ENCODE results near the gene TMEM231.
"Not testable (repeated sequence)": the region's sequence is repeated elsewhere in the genome, so short reads cannot be mapped to it uniquely, and the experiment has no call there.

- not testable (repeated sequence) for TF ChIP-seq CTCF (IDR thresholded peaks at IDR 0.05 in 8 of 11, conservative IDR thresholded peaks at IDR 0.05 in 3 of 11); POLR2AphosphoS5 (IDR thresholded peaks at IDR 0.05)
Measured at GRCh38 chr16:75501820-75502219, 54.2 kb downstream of the TMEM231 start.

All from spleen (tissue), 7 donors.